ENCODE measurements around the gene RPL38.
A peak's percentile ranks its signal among the peaks of the same experiment; 100 is the strongest.
"Not testable (repeated sequence)": the region's sequence is repeated elsewhere in the genome, so short reads cannot be mapped to it uniquely, and the experiment has no call there.

The RPL38 gene

GRCh38 chr17:74183411-74183810 lies 20.1 kb upstream of the RPL38 start:
- DNase-seq (ENCODE audit: low spot score) = no peak

- DNase-seq (ENCODE audit: low spot score) = no peak
Measured at GRCh38 chr17:74185571-74186185, 17.8 kb upstream of the RPL38 start.

- DNase-seq (ENCODE audit: low spot score) = no peak
Measured at GRCh38 chr17:74186498-74186897, 17.0 kb upstream of the RPL38 start.

GRCh38 chr17:74187761-74188160 lies 15.7 kb upstream of the RPL38 start:
- no peak for DNase-seq (ENCODE audit: low spot score)

GRCh38 chr17:74188687-74189086 lies 14.8 kb upstream of the RPL38 start:
- not testable (repeated sequence) for DNase-seq (ENCODE audit: low spot score)

GRCh38 chr17:74190154-74190553 lies 13.3 kb upstream of the RPL38 start:
- peak; percentile 83 for DNase-seq (ENCODE audit: low spot score)

- DNase-seq (ENCODE audit: low spot score) = peak; percentile 4
Measured at GRCh38 chr17:74190807-74191406, 12.6 kb upstream of the RPL38 start.

GRCh38 chr17:74192950-74193781 lies 10.3 kb upstream of the RPL38 start:
- DNase-seq (ENCODE audit: low spot score) = no peak

- no peak for DNase-seq (ENCODE audit: low spot score)
Measured at GRCh38 chr17:74194682-74195081, 8.8 kb upstream of the RPL38 start.

GRCh38 chr17:74196541-74197317 lies 6.7 kb upstream of the RPL38 start:
- no peak for DNase-seq (ENCODE audit: low spot score)

- DNase-seq (ENCODE audit: low spot score) = no peak
Measured at GRCh38 chr17:74197801-74198200, 5.7 kb upstream of the RPL38 start.

- no peak for DNase-seq (ENCODE audit: low spot score)
Measured at GRCh38 chr17:74198694-74199093, 4.8 kb upstream of the RPL38 start.

GRCh38 chr17:74199306-74200092 lies 4.0 kb upstream of the RPL38 start:
- DNase-seq (ENCODE audit: low spot score) = peak; percentile 66

GRCh38 chr17:74200112-74200511 lies 3.4 kb upstream of the RPL38 start:
- no peak for DNase-seq (ENCODE audit: low spot score)

- no peak for DNase-seq (ENCODE audit: low spot score)
Measured at GRCh38 chr17:74201250-74201649, 2.2 kb upstream of the RPL38 start.

GRCh38 chr17:74201948-74202347 lies 1.5 kb upstream of the RPL38 start:
- no peak for DNase-seq (ENCODE audit: low spot score)

- DNase-seq (ENCODE audit: low spot score) = no peak
Measured at GRCh38 chr17:74202938-74203337, 540 bp upstream of the RPL38 start.

GRCh38 chr17:74204474-74204873 lies 996 bp downstream of the RPL38 start:
- no peak for DNase-seq (ENCODE audit: low spot score)

- no peak for DNase-seq (ENCODE audit: low spot score)
Measured at GRCh38 chr17:74205274-74205673, 1.8 kb downstream of the RPL38 start.

GRCh38 chr17:74206332-74206818 lies 2.9 kb downstream of the RPL38 start:
- DNase-seq (ENCODE audit: low spot score) = no peak
